GM21423 (cell line): Measurements from ENCODE around the gene LYPD1.

Experiments used
- ATAC-seq: cut with Tn5 transposase; IDR thresholded peaks from one replicate; pipeline ENCODE4 v1.9.1; 2021; ENCODE audit warnings: mild to moderate bottlenecking, moderate library complexity; ENCODE audit not compliant: unreplicated experiment

LYPD1 gene

GRCh38 chr2:132638313-132639040, 31.5 kb downstream of the LYPD1 start:
- no peak for ATAC-seq

- no peak for ATAC-seq
Observed at GRCh38 chr2:132636346-132636745, 33.7 kb downstream of the LYPD1 start.

- ATAC-seq: no peak
Observed at GRCh38 chr2:132633635-132634034, 36.4 kb downstream of the LYPD1 start.

GRCh38 chr2:132632000-132632649, 37.9 kb downstream of the LYPD1 start:
- ATAC-seq: no peak

GRCh38 chr2:132627536-132627935, 42.5 kb downstream of the LYPD1 start:
- ATAC-seq: no peak

- ATAC-seq: no peak
Observed at GRCh38 chr2:132623096-132623839, 46.7 kb downstream of the LYPD1 start.

- ATAC-seq: no peak
Observed at GRCh38 chr2:132621131-132621875, 48.7 kb downstream of the LYPD1 start.

GRCh38 chr2:132620115-132620514, 49.9 kb downstream of the LYPD1 start:
- ATAC-seq: no peak

GRCh38 chr2:132618734-132619133, 51.3 kb downstream of the LYPD1 start:
- no peak for ATAC-seq

- no peak for ATAC-seq
Observed at GRCh38 chr2:132617989-132618388, 52.0 kb downstream of the LYPD1 start.

GRCh38 chr2:132615329-132616085, 54.5 kb downstream of the LYPD1 start:
- ATAC-seq: no peak

- no peak for ATAC-seq
Observed at GRCh38 chr2:132611719-132612118, 58.3 kb downstream of the LYPD1 start.

- no peak for ATAC-seq
Observed at GRCh38 chr2:132609101-132609890, 60.7 kb downstream of the LYPD1 start.

GRCh38 chr2:132608311-132608710, 61.7 kb downstream of the LYPD1 start:
- ATAC-seq: no peak

GRCh38 chr2:132607426-132608090, 62.4 kb downstream of the LYPD1 start:
- no peak for ATAC-seq

GRCh38 chr2:132606649-132607048, 63.4 kb downstream of the LYPD1 start:
- ATAC-seq: no peak

GRCh38 chr2:132605236-132606180, 64.5 kb downstream of the LYPD1 start:
- ATAC-seq: no peak

- ATAC-seq: no peak
Observed at GRCh38 chr2:132604561-132604960, 65.4 kb downstream of the LYPD1 start.
